T-cell (primary cell): ENCODE data around the gene MRPS26. TPM values are rescaled to one million over a fixed set of nuclear protein-coding genes. Genes with fewer than 3 reads are reported as not detected.
"Not testable (repeated sequence)": the region's sequence is repeated elsewhere in the genome, so short reads cannot be mapped to it uniquely, and the experiment has no call there.

ENCODE experiments used
- ATAC-seq, 4 experiments: fragments of 200-7000 bp in 3 of 4; fragments of 150-1000 bp in 1 of 4; cut with Tn5 transposase; replicated peaks in 1 of 4; 1 replicate in 3 of 4; 2 replicates in 1 of 4; pipeline ENCODE4 v1.10.0; 2021; ENCODE audit warnings: moderate library complexity in 3 of 4, mild to moderate bottlenecking in 2 of 4, moderate number of reproducible peaks in 1 of 4
- CTCF ChIA-PET, 2 donors: fragments of 300-600 bp; sonication (Branson Sonifier 250); formaldehyde crosslinking; loops; one replicate each; lab custom pipeline; 2022; ENCODE audit warnings: antibody characterized with exemption in 2 of 2; lab: Charles Lee
- POLR2A ChIA-PET, 2 donors: fragments of 300-600 bp; sonication (Branson Sonifier 250); formaldehyde crosslinking; loops; one replicate each; lab custom pipeline; 2022; ENCODE audit warnings: antibody characterized with exemption in 2 of 2; lab: Charles Lee
- DNase-seq, 35 experiments: peaks; one replicate each; pipeline versions ENCODE4 v3.0.0 to v3.0.0-alpha.2; 2013 to 2023
- H3K27ac ChIP-seq: one replicate; pipeline ENCODE4 v1.5.1; 2013; ENCODE audit warnings: low read length
- H3K27me3 ChIP-seq, 2 experiments: replicated peaks in 1 of 2; 1 replicate in 1 of 2; 2 replicates in 1 of 2; pipeline versions ENCODE4 v1.6.1 to v1.7.0; 2013; ENCODE audit warnings: low read length in 1 of 2, mixed read lengths in 1 of 2; ENCODE audit not compliant: control insufficient read depth in 2 of 2, insufficient read depth in 2 of 2; ENCODE audit errors: extremely low read depth in 1 of 2
- H3K36me3 ChIP-seq, 2 donors: 1 replicate in 1 of 2; 2 replicates in 1 of 2; pipeline versions ENCODE4 v1.6.1 to v1.7.0; 2013; ENCODE audit warnings: low read length in 1 of 2; ENCODE audit not compliant: control insufficient read depth in 2 of 2, insufficient read depth in 1 of 2; ENCODE audit errors: extremely low read depth in 1 of 2
- H3K4me1 ChIP-seq, 2 experiments: 1 replicate in 1 of 2; 2 replicates in 1 of 2; pipeline versions ENCODE4 v1.6.1 to v1.7.0; 2013; ENCODE audit warnings: low read length in 2 of 2, mixed read lengths in 1 of 2; ENCODE audit not compliant: insufficient read depth in 2 of 2, control insufficient read depth in 1 of 2; ENCODE audit errors: extremely low read depth in 1 of 2
- H3K4me3 ChIP-seq, 2 donors: 1 replicate in 1 of 2; 2 replicates in 1 of 2; pipeline versions ENCODE4 v1.5.1 to v1.7.0; 2013; ENCODE audit warnings: mild to moderate bottlenecking in 2 of 2, low read length in 1 of 2, moderate library complexity in 1 of 2; ENCODE audit not compliant: control insufficient read depth in 1 of 2; ENCODE audit errors: extremely low read depth in 1 of 2
- H3K9me3 ChIP-seq: 2 replicates; pipeline ENCODE4 v1.7.0; 2013
- H3K27ac Mint-ChIP-seq, 2 donors: one replicate each; pipeline ENCODE4 v1.8.0; 2020 to 2021; ENCODE audit warnings: mild to moderate bottlenecking in 2 of 2, mixed read lengths in 2 of 2
- H3K27me3 Mint-ChIP-seq, 2 donors: one replicate each; pipeline ENCODE4 v1.8.0; 2021 to 2022; ENCODE audit warnings: mixed read lengths in 2 of 2
- H3K36me3 Mint-ChIP-seq: one replicate; pipeline ENCODE4 v1.8.0; 2021; ENCODE audit warnings: mixed read lengths
- H3K4me1 Mint-ChIP-seq, 3 donors: one replicate each; pipeline ENCODE4 v1.8.0; 2020 to 2022; ENCODE audit warnings: mixed read lengths in 3 of 3, mild to moderate bottlenecking in 1 of 3
- H3K4me3 Mint-ChIP-seq, 3 donors: one replicate each; pipeline ENCODE4 v1.8.0; 2020 to 2022; ENCODE audit warnings: mild to moderate bottlenecking in 3 of 3, mixed read lengths in 3 of 3, moderate library complexity in 3 of 3
- H3K9me3 Mint-ChIP-seq, 3 donors: one replicate each; pipeline ENCODE4 v1.8.0; 2020 to 2022; ENCODE audit warnings: mixed read lengths in 3 of 3
- WGBS: methylation state at CpG from one replicate; pipeline ENCODE4 v1.1.5; 2013; ENCODE audit warnings: missing lambda C conversion rate; ENCODE audit not compliant: insufficient coverage; 5-methylcytosine and 5-hydroxymethylcytosine counted together
- total RNA-seq, 35 experiments: library from RNA in 6 of 35; stranded (reverse) in 6 of 35; fragments of 120-200 nt in 1 of 35; gene quantifications; one replicate each; pipeline versions ENCODE4 v1.2.1 to v1.2.4 and lab custom pipeline; 2013 to 2026

MRPS26 gene
- total RNA-seq, 5 donors from 2014 or later (not counting 1 experiment from before 2014, with no cell fraction given): 20.9 to 38.5 (median 36.8) TPM

- CTCF ChIA-PET: no interaction called here
- H3K27me3 ChIP-seq: no peaks in the 10 kb centered on the region
- ATAC-seq: no peak
These were observed 24.1 kb upstream of the MRPS26 start for GRCh38 chr20:3021777-3022176.

GRCh38 chr20:3022559-3023490 is 23.0 kb upstream of the MRPS26 start:
- H3K27me3 Mint-ChIP-seq, CTCF ChIA-PET, H3K4me1 ChIP-seq, H3K27me3 ChIP-seq, H3K4me3 Mint-ChIP-seq, POLR2A ChIA-PET, H3K4me1 Mint-ChIP-seq, H3K27ac ChIP-seq, H3K9me3 Mint-ChIP-seq, ATAC-seq, H3K4me3 ChIP-seq, DNase-seq, H3K9me3 ChIP-seq: not testable (repeated sequence)
- H3K36me3 ChIP-seq: peaks cover 29 to 66% of the 10 kb centered on the region in 2 donors
- peak overlapping the region in 1 of 2 donors; percentile 28 for H3K27ac Mint-ChIP-seq
- 97% methylated on average over 8 of the region's 20 CpGs for WGBS
- peaks cover 59% of the 10 kb centered on the region for H3K36me3 Mint-ChIP-seq

More at GRCh38 chr20:3021777-3022176, 24.1 kb upstream of the MRPS26 start:
- peaks cover 59% of the 10 kb centered on the region for H3K36me3 Mint-ChIP-seq
- H3K9me3 Mint-ChIP-seq: no peaks in the 10 kb centered on the region
- Histone ChIP-seq H3K4me1 (no peaks in the 10 kb centered on the region), H3K36me3 (peaks cover 26 to 61% of the 10 kb centered on the region in 2 donors), H3K4me3 (no peak overlapping the region), H3K27ac (no peak overlapping the region), H3K9me3 (no peaks in the 10 kb centered on the region)
- H3K27ac Mint-ChIP-seq: no peak overlapping the region
- H3K4me3 Mint-ChIP-seq: no peak overlapping the region
- POLR2A ChIA-PET: no interaction called here
- 98% methylated on average over 5 of the region's 5 CpGs for WGBS
- no peaks in the 10 kb centered on the region for H3K27me3 Mint-ChIP-seq
- no peak for DNase-seq
- H3K4me1 Mint-ChIP-seq: no peaks in the 10 kb centered on the region

- Mint-ChIP-seq H3K9me3 (no peaks in the 10 kb centered on the region), H3K27me3 (no peaks in the 10 kb centered on the region), H3K36me3 (peaks cover 45% of the 10 kb centered on the region), H3K4me3 (no peak overlapping the region), H3K27ac (no peak overlapping the region), H3K4me1 (no peaks in the 10 kb centered on the region)
- Histone ChIP-seq H3K9me3 (no peaks in the 10 kb centered on the region), H3K27me3 (no peaks in the 10 kb centered on the region), H3K4me3 (no peak overlapping the region), H3K4me1 (no peaks in the 10 kb centered on the region), H3K27ac (no peak overlapping the region), H3K36me3 (peaks cover 22 to 81% of the 10 kb centered on the region in 2 donors)
- DNase-seq (no peak), ATAC-seq (no peak)
- ChIA-PET POLR2A (no interaction called here), CTCF (no interaction called here)
- WGBS: 100% methylated on average over 1 of the region's 2 CpGs
These were observed 17.9 kb upstream of the MRPS26 start for GRCh38 chr20:3027987-3028386.

GRCh38 chr20:3031524-3032147 is 14.2 kb upstream of the MRPS26 start:
- H3K27ac Mint-ChIP-seq: no peak overlapping the region
- H3K4me3 ChIP-seq: no peak overlapping the region
- ATAC-seq (no peak), DNase-seq (no peak)
- no CpG with 5 or more reads among the region's 3 CpGs for WGBS
- no peaks in the 10 kb centered on the region for H3K4me1 Mint-ChIP-seq
- H3K36me3 Mint-ChIP-seq: peaks cover 45% of the 10 kb centered on the region
- H3K9me3 Mint-ChIP-seq: no peaks in the 10 kb centered on the region
- H3K4me1 ChIP-seq: no peaks in the 10 kb centered on the region
- no peaks in the 10 kb centered on the region for H3K9me3 ChIP-seq
- no peaks in the 10 kb centered on the region for H3K27me3 Mint-ChIP-seq
- H3K36me3 ChIP-seq: peaks cover 22 to 80% of the 10 kb centered on the region in 2 donors
- ChIA-PET POLR2A (no interaction called here), CTCF (no interaction called here)
- no peak overlapping the region for H3K4me3 Mint-ChIP-seq
- no peaks in the 10 kb centered on the region for H3K27me3 ChIP-seq
- H3K27ac ChIP-seq: no peak overlapping the region

DNA sequence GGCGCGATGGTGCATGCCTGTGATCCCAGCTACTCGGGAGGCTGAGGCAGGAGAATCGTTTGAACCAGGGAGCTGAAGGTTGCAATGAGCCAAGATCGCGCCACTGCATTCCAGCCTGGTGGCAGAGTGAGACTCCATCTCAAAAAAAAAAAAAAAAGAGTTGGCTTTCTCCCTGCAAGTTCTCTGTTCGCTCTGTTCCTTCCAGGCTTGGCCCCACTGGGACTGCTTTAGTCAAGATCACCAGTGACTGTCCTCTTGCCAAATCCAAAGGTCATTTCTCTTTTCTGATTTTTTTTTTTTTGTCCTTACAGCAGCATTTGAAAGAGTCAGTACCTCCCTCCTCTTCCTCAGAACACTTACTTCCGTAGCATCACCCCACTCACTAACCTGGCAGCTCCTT is 13.2 kb upstream of the MRPS26 start:
- no peaks in the 10 kb centered on the region for H3K4me1 ChIP-seq
- ChIA-PET CTCF (no interaction called here), POLR2A (interaction anchor here in 1 of 2 donors (0.7 kb wide), 1 partner anchor 90 kb away, joined by 5 read pairs; no protein-coding TSS in a partner anchor)
- Mint-ChIP-seq H3K27ac (no peak overlapping the region), H3K27me3 (no peaks in the 10 kb centered on the region), H3K4me1 (no peaks in the 10 kb centered on the region), H3K9me3 (no peaks in the 10 kb centered on the region), H3K36me3 (peaks cover 36% of the 10 kb centered on the region), H3K4me3 (no peak overlapping the region)
- ATAC-seq (no peak), DNase-seq (no peak)
- 93% methylated on average over 5 of the region's 8 CpGs for WGBS
- H3K27me3 ChIP-seq: no peaks in the 10 kb centered on the region
- H3K27ac ChIP-seq: no peak overlapping the region
- no peak overlapping the region for H3K4me3 ChIP-seq
- H3K36me3 ChIP-seq: peaks cover 19 to 80% of the 10 kb centered on the region in 2 donors
- no peaks in the 10 kb centered on the region for H3K9me3 ChIP-seq

DNA sequence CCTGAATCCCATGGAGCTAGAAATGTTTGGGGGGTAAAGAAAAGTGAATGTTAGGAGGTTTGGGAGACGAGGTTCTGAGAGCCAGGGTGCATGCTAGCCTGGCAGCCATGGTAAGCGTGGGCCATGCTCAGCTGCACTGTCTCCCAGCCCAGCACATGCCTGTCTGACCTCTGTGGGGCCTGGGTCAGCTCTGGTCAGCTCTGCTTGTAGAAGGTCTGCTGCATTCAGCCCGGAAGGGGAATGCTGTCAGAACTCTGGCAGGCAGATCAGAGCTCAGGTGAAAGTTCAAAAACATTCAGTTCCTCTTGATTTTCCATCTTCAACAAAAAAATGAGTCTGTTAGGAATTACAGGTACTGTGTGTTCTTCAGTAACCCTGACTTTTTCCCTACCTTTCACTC is 8.2 kb upstream of the MRPS26 start:
- ATAC-seq: no peak
- no peaks in the 10 kb centered on the region for H3K4me1 ChIP-seq
- 95% methylated on average over 2 of the region's 3 CpGs for WGBS
- ChIA-PET POLR2A (no interaction called here), CTCF (no interaction called here)
- no peak for DNase-seq
- H3K4me3 Mint-ChIP-seq: no peak overlapping the region
- H3K4me3 ChIP-seq: no peak overlapping the region
- peaks cover 0 to 2% (median 0%) of the 10 kb centered on the region in 3 donors for H3K4me1 Mint-ChIP-seq
- no peaks in the 10 kb centered on the region for H3K9me3 ChIP-seq
- H3K36me3 ChIP-seq: peaks cover 7 to 72% of the 10 kb centered on the region in 2 donors
- H3K27ac ChIP-seq: no peak overlapping the region
- H3K27me3 Mint-ChIP-seq: no peaks in the 10 kb centered on the region
- H3K9me3 Mint-ChIP-seq: no peaks in the 10 kb centered on the region
- H3K27me3 ChIP-seq: no peaks in the 10 kb centered on the region
- no peak overlapping the region for H3K27ac Mint-ChIP-seq
- H3K36me3 Mint-ChIP-seq: peaks cover 39% of the 10 kb centered on the region
